Lower leg skin (tissue), 4 donors: ENCODE measurements around the gene THOC5. TPM values are rescaled to one million over a fixed set of nuclear protein-coding genes. Genes with fewer than 3 reads are reported as not detected.

Experiments used
- DNase-seq, 2 donors: peaks; one replicate each; pipeline ENCODE4 v3.0.0-alpha.2; 2019; ENCODE audit warnings: low spot score in 2 of 2
- H3K4me3 ChIP-seq: fragments of 200-600 bp; sonication (generic); 2 replicates; pipeline ENCODE4 v1.5.1; 2017; ENCODE audit warnings: mild to moderate bottlenecking, low read depth; ENCODE audit not compliant: poor library complexity, severe bottlenecking
- CTCF ChIP-seq, 3 donors: fragments of 450-650 bp; IDR thresholded peaks; one replicate each; pipeline ENCODE4 v1.5.1; 2016; ENCODE audit warnings: antibody characterized with exemption in 3 of 3, mild to moderate bottlenecking in 3 of 3, moderate library complexity in 2 of 3
- POLR2A ChIP-seq, 2 donors: fragments of 450-650 bp; IDR thresholded peaks; one replicate each; pipeline ENCODE4 v1.6.1; 2016 to 2017; ENCODE audit warnings: antibody characterized with exemption in 2 of 2, mild to moderate bottlenecking in 1 of 2, moderate library complexity in 1 of 2
- WGBS, 2 donors: methylation state at CpG; one replicate each; pipeline ENCODE4 v1.1.5; 2018; 5-methylcytosine and 5-hydroxymethylcytosine counted together
- intact Hi-C: fragments of 100-400 bp; cut with DNase I; formaldehyde crosslinking; loops from one replicate; pipeline ENCODE4 v1.15.0; 2023; ENCODE audit warnings: low total_unique reads
- total RNA-seq, 4 donors: library from RNA; depleted of rRNA; stranded (reverse); fragments of >200 nt; gene quantifications; one replicate each; pipeline ENCODE4 v1.1.0, GENCODE V29; 2016

The THOC5 gene
- total RNA-seq, 4 donors from 2014 or later: 14.2 to 30.5 (median 23.3) TPM

GRCh38 chr22:29487426-29487986 lies 66.1 kb downstream of the THOC5 start:
- H3K4me3 ChIP-seq: no peak overlapping the region
- intact Hi-C loops: no loop called here
- 87 to 89% methylated on average over 6 of the region's 6 CpGs for WGBS, 2 donors
- TF ChIP-seq POLR2A (IDR thresholded peaks at IDR 0.05): no peak
- TF ChIP-seq CTCF (IDR thresholded peaks at IDR 0.05): no peak
- no peak for DNase-seq

DNA sequence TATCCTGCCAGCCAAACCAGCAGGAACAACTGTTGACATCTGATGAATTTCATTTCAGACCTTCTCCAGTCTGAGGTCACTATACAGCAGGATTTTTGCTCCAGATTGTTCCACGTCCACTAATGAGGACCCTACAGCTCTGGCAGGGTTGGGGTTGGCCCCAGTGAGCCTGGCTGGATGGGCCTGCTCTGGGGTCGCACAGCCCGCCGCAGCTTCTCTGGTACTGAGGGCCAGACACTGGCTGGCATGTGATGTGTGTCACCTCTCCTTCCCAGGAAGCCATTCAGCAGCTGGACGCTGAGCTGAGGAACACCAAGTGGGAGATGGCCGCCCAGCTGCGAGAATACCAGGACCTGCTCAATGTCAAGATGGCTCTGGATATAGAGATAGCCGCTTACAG lies 68.1 kb downstream of the THOC5 start:
- TF ChIP-seq CTCF (IDR thresholded peaks at IDR 0.05): no peak
- no peak for TF ChIP-seq POLR2A (IDR thresholded peaks at IDR 0.05)
- intact Hi-C loops: no loop called here
- WGBS, 2 donors: 82 to 92% methylated on average over 8 of the region's 8 CpGs
- DNase-seq: peak in 1 of 2 donors; percentile 58
- H3K4me3 ChIP-seq: no peak overlapping the region

- no peak for DNase-seq
- no peak overlapping the region for H3K4me3 ChIP-seq
- TF ChIP-seq POLR2A (IDR thresholded peaks at IDR 0.05) (no peak), CTCF (IDR thresholded peaks at IDR 0.05) (no peak)
- 96% methylated on average over 3 of the region's 3 CpGs for WGBS, 2 donors
- intact Hi-C loops: no loop called here
Observed at GRCh38 chr22:29484642-29485041, 68.9 kb downstream of the THOC5 start.

GRCh38 chr22:29483254-29483653 lies 70.3 kb downstream of the THOC5 start:
- intact Hi-C loops: no loop called here
- 93% methylated on average over 13 of the region's 13 CpGs for WGBS, 2 donors
- TF ChIP-seq POLR2A (IDR thresholded peaks at IDR 0.05) (no peak), CTCF (IDR thresholded peaks at IDR 0.05) (no peak)
- no peak overlapping the region for H3K4me3 ChIP-seq
- DNase-seq: peak in 1 of 2 donors; percentile 74

GRCh38 chr22:29482726-29483125 lies 70.8 kb downstream of the THOC5 start:
- intact Hi-C loops: no loop called here
- 94 to 98% methylated on average over 7 of the region's 7 CpGs for WGBS, 2 donors
- H3K4me3 ChIP-seq: no peak overlapping the region

DNA sequence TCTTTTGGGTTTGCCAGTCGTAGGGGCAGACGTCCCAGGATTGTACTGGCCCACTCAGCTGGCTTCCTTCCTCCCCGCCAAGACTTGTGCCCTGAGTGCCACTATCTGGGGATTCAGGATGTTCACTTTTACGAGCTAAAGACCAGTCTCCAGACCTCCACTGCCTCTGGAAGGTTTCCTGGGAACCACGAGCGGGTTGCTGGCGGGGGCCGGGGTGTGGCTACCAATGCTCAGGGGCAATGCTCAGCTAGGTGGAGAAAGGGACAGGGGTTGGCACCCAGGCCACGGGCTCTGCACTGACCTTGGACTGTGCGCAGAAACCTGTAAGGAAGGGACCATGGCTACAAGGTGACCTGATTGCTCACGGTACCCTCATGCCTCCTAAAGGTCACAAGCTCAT lies 71.3 kb downstream of the THOC5 start:
- DNase-seq: no peak
- H3K4me3 ChIP-seq: no peak overlapping the region
- intact Hi-C loops: no loop called here
- WGBS, 2 donors: 73 to 77% methylated on average over 11 of the region's 11 CpGs
- no peak for TF ChIP-seq CTCF (IDR thresholded peaks at IDR 0.05)
- TF ChIP-seq POLR2A (IDR thresholded peaks at IDR 0.05): no peak

More at GRCh38 chr22:29482726-29483125, 70.8 kb downstream of the THOC5 start:
- TF ChIP-seq POLR2A (IDR thresholded peaks at IDR 0.05): no peak
- peak in 1 of 2 donors; percentile 72 for DNase-seq
